ENCODE results near the gene ZNF614.
"Not testable (repeated sequence)": the region's sequence is repeated elsewhere in the genome, so short reads cannot be mapped to it uniquely, and the experiment has no call there.

Gene ZNF614

DNA sequence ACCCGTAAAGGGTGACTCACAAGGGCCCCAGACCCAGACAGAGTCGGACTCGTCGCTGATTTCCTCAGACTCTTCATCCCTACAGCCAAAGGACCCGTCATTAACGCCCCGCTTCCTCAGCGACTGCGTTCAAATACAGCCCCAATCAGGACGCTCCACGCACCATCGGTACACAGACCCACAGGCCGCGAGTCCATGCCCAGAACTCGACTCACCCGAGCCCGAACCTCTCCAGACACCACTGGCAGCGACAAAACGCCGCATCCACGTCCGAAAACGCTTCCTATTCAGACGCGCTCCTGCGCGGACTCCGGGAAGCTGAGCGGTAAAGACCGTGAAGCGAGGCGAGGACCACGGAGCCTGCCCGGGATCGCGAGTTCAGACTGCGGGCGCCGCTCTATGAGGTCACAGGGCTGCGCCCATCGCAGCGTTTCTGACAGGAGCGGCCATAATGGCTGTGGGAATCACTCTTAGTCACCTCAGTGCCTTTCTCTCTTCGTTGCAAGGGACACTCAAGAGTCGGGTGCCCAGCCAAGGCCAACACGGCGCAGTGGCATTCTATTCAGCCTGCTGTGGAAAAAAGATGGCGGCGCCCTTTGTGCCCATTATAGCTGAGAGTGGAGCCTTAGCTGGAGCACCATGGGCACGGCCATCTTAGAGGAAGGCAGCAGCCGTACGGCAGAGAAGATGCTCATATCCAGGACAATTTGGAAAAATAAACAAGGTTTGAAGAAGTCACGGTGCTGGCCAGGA is at the start of gene ZNF614:
TSS of gene ZNF614 (minus strand) at position 353 of the 753 bp plus-strand sequence. CDS start 2,634 bp downstream, outside the sequence.
- peak; percentile 72 for DNase-seq (ENCODE audit: low read depth in 2 of 2, low spot score in 1 of 2)

DNA sequence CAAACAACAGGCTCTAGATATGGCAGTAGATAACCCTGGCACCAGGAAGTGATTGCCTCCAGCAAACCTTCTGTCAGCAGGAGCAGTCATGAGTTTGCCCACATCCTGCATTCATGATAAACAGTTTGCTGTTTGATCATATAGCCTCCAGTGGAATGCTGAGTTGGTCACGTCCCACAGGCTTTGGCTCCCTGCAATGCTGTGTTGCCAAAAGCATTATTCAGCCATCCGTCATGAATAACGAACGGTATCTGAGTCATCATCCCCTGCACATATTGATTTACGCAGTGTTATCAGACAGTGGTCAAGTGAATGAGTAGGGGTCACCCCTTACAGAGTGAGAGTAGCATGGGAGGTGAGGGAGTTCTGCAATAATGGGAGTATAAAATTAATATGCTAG is 42.3 kb upstream of the ZNF614 start:
- no peak for DNase-seq (ENCODE audit: low read depth in 2 of 2, low spot score in 1 of 2)

GRCh38 chr19:52069653-52070052 is 41.5 kb upstream of the ZNF614 start:
- DNase-seq (ENCODE audit: low read depth in 2 of 2, low spot score in 1 of 2): no peak

- DNase-seq (ENCODE audit: low read depth in 2 of 2, low spot score in 1 of 2): no peak
Measured at GRCh38 chr19:52066258-52066863, 38.2 kb upstream of the ZNF614 start.

GRCh38 chr19:52065399-52065798 is 37.2 kb upstream of the ZNF614 start:
- no peak for DNase-seq (ENCODE audit: low read depth in 2 of 2, low spot score in 1 of 2)

DNA sequence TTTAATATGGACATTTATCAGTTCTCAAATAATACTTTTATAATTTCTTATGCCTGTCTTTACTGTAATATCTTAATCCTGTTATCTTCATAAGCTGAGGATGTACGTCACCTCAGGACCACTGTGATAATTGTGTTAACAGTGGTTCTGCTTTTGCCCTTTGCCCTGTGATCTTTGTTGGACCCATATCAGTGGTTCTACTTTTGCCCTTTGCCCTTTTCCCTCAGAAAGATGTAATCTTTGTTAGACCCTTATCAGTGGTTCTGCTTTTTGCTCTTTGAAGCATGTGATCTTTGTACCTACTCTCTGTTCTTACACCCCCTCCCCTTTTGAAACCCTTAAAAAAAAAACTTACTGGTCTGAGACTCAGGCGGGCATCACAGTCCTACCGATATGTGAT is 28.3 kb upstream of the ZNF614 start:
- not testable (repeated sequence) for DNase-seq (ENCODE audit: low read depth in 2 of 2, low spot score in 1 of 2)

- DNase-seq (ENCODE audit: low read depth in 2 of 2, low spot score in 1 of 2): not testable (repeated sequence)
Measured at GRCh38 chr19:52051736-52052135, 23.6 kb upstream of the ZNF614 start.

- DNase-seq (ENCODE audit: low read depth in 2 of 2, low spot score in 1 of 2): peak; percentile 60 to 70
Measured at GRCh38 chr19:52048555-52049501, 20.6 kb upstream of the ZNF614 start, which contains the start of gene ZNF432. Gene ZNF432, minus strand, starts transcription at chr19:52048838. Its CDS starts 1,970 bp downstream, at chr19:52046868.

- no peak for DNase-seq (ENCODE audit: low read depth in 2 of 2, low spot score in 1 of 2)
Measured at GRCh38 chr19:52039169-52039568, 11.0 kb upstream of the ZNF614 start.

- DNase-seq (ENCODE audit: low read depth in 2 of 2, low spot score in 1 of 2): no peak
Measured at GRCh38 chr19:52034051-52034728, 6.0 kb upstream of the ZNF614 start.

- no peak for DNase-seq (ENCODE audit: low read depth in 2 of 2, low spot score in 1 of 2)
Measured at GRCh38 chr19:52028780-52029123, 573 bp upstream of the ZNF614 start.

DNA sequence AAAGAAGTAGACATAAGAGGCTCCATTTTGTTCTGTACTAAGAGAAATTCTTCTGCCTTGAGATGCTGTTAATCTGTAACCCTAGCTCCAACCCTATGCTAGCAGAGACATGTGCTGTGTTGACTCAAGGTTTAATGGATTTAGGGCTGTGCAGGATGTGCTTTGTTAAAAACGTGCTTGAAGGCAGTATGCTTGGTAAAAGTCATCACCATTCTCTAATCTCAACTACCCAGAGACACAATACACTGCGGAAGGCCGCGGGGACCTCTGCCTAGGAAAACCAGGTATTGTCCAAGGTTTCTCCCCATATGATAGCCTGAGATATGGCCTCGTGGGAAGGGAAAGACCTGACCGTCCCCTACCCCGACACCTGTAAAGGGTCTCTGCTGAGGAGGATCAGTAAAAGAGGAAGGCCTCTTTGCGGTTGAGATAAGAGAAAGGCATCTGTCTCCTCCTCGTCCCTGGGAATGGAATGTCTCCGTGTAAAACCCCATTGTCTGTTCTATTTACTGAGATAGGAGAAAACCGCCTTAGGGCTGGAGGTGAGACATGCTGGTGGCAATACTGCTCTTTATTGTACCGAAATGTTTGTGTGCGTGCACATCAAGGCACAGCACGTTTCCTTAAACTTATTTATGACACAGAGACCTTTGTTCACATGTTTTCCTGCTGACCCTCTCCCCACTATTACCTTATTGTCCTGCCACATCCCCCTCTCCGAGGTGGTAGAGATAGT is 1.8 kb downstream of the ZNF614 start:
- DNase-seq (ENCODE audit: low read depth in 2 of 2, low spot score in 1 of 2): not testable (repeated sequence)

- DNase-seq (ENCODE audit: low read depth in 2 of 2, low spot score in 1 of 2): not testable (repeated sequence)
Measured at GRCh38 chr19:52024478-52024877, 3.7 kb downstream of the ZNF614 start.

DNA sequence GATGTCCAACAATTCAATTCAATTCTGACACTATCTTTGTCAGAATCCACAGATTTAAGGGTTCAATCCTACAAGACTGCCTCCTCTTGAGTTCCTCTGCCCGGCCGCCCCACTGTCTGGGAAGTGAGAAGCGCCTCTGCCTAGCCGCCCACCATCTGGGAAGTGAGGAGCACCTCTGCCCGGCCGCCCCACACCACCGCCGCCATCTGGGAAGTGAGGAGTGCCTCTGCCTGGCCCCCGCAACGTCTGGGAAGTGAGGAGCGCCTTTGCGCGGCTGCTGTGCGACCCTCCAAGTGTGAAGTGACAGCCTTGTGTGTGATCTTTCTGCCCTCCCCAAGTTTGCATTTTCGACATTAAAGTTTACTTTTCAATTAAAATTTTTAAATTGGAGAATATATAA is 6.0 kb downstream of the ZNF614 start:
- no peak for DNase-seq (ENCODE audit: low read depth in 2 of 2, low spot score in 1 of 2)

- DNase-seq (ENCODE audit: low read depth in 2 of 2, low spot score in 1 of 2): no peak
Measured at GRCh38 chr19:52020506-52020905, 7.7 kb downstream of the ZNF614 start.

GRCh38 chr19:52010674-52011073 is 17.5 kb downstream of the ZNF614 start:
- no peak for DNase-seq (ENCODE audit: low read depth in 2 of 2, low spot score in 1 of 2)

- DNase-seq (ENCODE audit: low read depth in 2 of 2, low spot score in 1 of 2): peak; percentile 73 to 74
Measured at GRCh38 chr19:52007806-52008557, 20.2 kb downstream of the ZNF614 start, which contains the start of gene ZNF615. Gene ZNF615, minus strand, starts transcription at chr19:52008211. Its CDS starts 4,500 bp downstream, at chr19:52003711.

GRCh38 chr19:52007451-52007805 is 20.8 kb downstream of the ZNF614 start:
- DNase-seq (ENCODE audit: low read depth in 2 of 2, low spot score in 1 of 2): no peak

DNA sequence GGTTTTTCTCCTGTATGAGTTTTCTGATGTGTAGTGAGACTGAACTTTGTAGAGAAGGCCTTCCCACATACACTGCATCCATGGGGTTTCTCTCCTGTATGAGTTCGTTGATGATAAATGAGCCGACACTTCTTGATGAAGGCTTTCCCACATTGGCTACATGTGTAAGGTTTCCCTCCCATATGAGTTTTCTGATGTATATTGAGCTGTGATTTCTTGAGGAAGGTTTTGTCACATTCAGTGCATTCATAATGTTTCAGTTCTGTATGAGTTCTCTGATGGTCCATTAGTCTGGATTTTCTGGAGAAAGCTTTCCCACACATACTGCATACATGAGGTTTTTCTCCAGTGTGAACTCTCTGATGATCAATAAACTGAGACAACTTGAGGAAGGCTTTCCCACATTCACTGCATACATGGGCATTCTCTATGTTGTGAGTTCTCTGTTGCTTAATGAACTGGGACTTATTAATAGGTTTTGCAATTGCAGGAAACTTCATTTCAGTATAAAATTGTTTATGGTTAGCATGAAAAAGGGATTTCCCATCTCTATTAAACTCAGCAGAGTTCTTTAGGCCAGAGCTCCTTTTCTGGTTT is 34.0 kb downstream of the ZNF614 start:
- DNase-seq (ENCODE audit: low read depth in 2 of 2, low spot score in 1 of 2): no peak
